Liver (tissue), 9 donors: ENCODE data around the gene UBE2QL1. TPM values are rescaled to one million over a fixed set of nuclear protein-coding genes. Genes with fewer than 3 reads are reported as not detected.

ENCODE experiments used
- DNase-seq: peaks from one replicate; pipeline ENCODE4 v3.0.0-alpha.2; 2017; ENCODE audit warnings: low spot score
- H3K27ac ChIP-seq, 2 donors: one replicate each; pipeline ENCODE4 v1.7.0; 2013; ENCODE audit warnings: inconsistent platforms in 2 of 2, low read length in 2 of 2, control low read depth in 1 of 2, low read depth in 1 of 2, mild to moderate bottlenecking in 1 of 2
- H3K27me3 ChIP-seq, 4 donors: one replicate each; pipeline versions ENCODE4 v1.6.1 to v1.7.0; 2013; ENCODE audit warnings: low read length in 3 of 4, inconsistent platforms in 1 of 4, mild to moderate bottlenecking in 1 of 4, moderate library complexity in 1 of 4; ENCODE audit not compliant: control insufficient read depth in 4 of 4, insufficient read depth in 4 of 4
- H3K36me3 ChIP-seq, 4 donors: one replicate each; pipeline versions ENCODE4 v1.6.1 to v1.7.0; 2013; ENCODE audit warnings: low read length in 3 of 4, mild to moderate bottlenecking in 3 of 4, low read depth in 1 of 4, moderate library complexity in 1 of 4; ENCODE audit not compliant: control insufficient read depth in 4 of 4, insufficient read depth in 3 of 4
- H3K4me1 ChIP-seq, 4 donors: one replicate each; pipeline versions ENCODE4 v1.6.1 to v1.7.0; 2013; ENCODE audit warnings: low read length in 3 of 4, mild to moderate bottlenecking in 3 of 4, moderate library complexity in 1 of 4; ENCODE audit not compliant: control insufficient read depth in 4 of 4, insufficient read depth in 4 of 4
- H3K4me3 ChIP-seq, 3 donors: one replicate each; pipeline versions ENCODE4 v1.6.1 to v1.7.0; 2013; ENCODE audit warnings: low read length in 3 of 3, control low read depth in 1 of 3, low read depth in 1 of 3, mild to moderate bottlenecking in 1 of 3
- H3K9ac ChIP-seq, 2 donors: one replicate each; pipeline ENCODE4 v1.7.0; 2013; ENCODE audit warnings: low read length in 2 of 2, mild to moderate bottlenecking in 2 of 2, moderate library complexity in 2 of 2, control low read depth in 1 of 2, low read depth in 1 of 2
- H3K9me3 ChIP-seq, 4 donors: one replicate each; pipeline versions ENCODE4 v1.6.1 to v1.7.0; 2013; ENCODE audit warnings: low read length in 3 of 4; ENCODE audit not compliant: control insufficient read depth in 4 of 4
- ATF3 ChIP-seq: IDR thresholded peaks from 2 replicates; pipeline ENCODE4 v1.6.1; 2016; ENCODE audit warnings: antibody characterized with exemption
- CTCF ChIP-seq: fragments of 150-350 bp; IDR thresholded peaks from 2 replicates; pipeline ENCODE4 v1.5.1; 2017; ENCODE audit warnings: improper control_type of control experiment, low read depth, low read length; ENCODE audit not compliant: missing input control
- FOXA1 ChIP-seq: IDR thresholded peaks from 2 replicates; pipeline ENCODE4 v1.6.1; 2016; ENCODE audit warnings: antibody characterized with exemption
- FOXA2 ChIP-seq: IDR thresholded peaks from 2 replicates; pipeline ENCODE4 v1.6.1; 2016; ENCODE audit warnings: antibody characterized with exemption
- GABPA ChIP-seq, 2 donors: IDR thresholded peaks in 1 of 2; conservative IDR thresholded peaks in 1 of 2; 2 replicates each; pipeline ENCODE4 v1.6.1; 2016; ENCODE audit warnings: antibody characterized with exemption in 2 of 2, mild to moderate bottlenecking in 1 of 2, moderate library complexity in 1 of 2
- HNF4A ChIP-seq, 2 donors: conservative IDR thresholded peaks; 2 replicates each; pipeline ENCODE4 v1.6.1; 2016; ENCODE audit warnings: antibody characterized with exemption in 2 of 2, mild to moderate bottlenecking in 2 of 2
- HNF4G ChIP-seq: IDR thresholded peaks from 2 replicates; pipeline ENCODE4 v1.6.1; 2016; ENCODE audit warnings: antibody characterized with exemption
- JUND ChIP-seq, 2 donors: IDR thresholded peaks; 2 replicates each; pipeline ENCODE4 v1.6.1; 2016; ENCODE audit warnings: antibody characterized with exemption in 2 of 2
- MAX ChIP-seq: IDR thresholded peaks from 2 replicates; pipeline ENCODE4 v1.6.1; 2016; ENCODE audit warnings: antibody characterized with exemption
- NR2F2 ChIP-seq: IDR thresholded peaks from 2 replicates; pipeline ENCODE4 v1.6.1; 2016; ENCODE audit warnings: antibody characterized with exemption
- RAD21 ChIP-seq, 2 donors: IDR thresholded peaks; 2 replicates each; pipeline ENCODE4 v1.6.1; 2016; ENCODE audit warnings: antibody characterized with exemption in 2 of 2, mild to moderate bottlenecking in 2 of 2
- REST ChIP-seq: IDR thresholded peaks from 2 replicates; pipeline ENCODE4 v1.6.1; 2016; ENCODE audit warnings: antibody characterized with exemption, mild to moderate bottlenecking
- RXRA ChIP-seq, 2 donors: IDR thresholded peaks; 2 replicates each; pipeline ENCODE4 v1.6.1; 2017 to 2018; ENCODE audit warnings: antibody characterized with exemption in 2 of 2, mild to moderate bottlenecking in 1 of 2
- SP1 ChIP-seq: IDR thresholded peaks from 2 replicates; pipeline ENCODE4 v1.6.1; 2018; ENCODE audit warnings: antibody characterized with exemption, mild to moderate bottlenecking
- TAF1 ChIP-seq: conservative IDR thresholded peaks from 2 replicates; pipeline ENCODE4 v1.6.1; 2016; ENCODE audit warnings: antibody characterized with exemption, mild to moderate bottlenecking
- YY1 ChIP-seq: IDR thresholded peaks from 2 replicates; pipeline ENCODE4 v1.6.1; 2016; ENCODE audit warnings: antibody characterized with exemption, mild to moderate bottlenecking
- whole genome bisulfite sequencing: extraction: QIAGEN DNeasy Blood & Tissue Kit; methylation state at CpG from one replicate; pipeline ENCODE4 v1.1.7; 2013; 5-methylcytosine and 5-hydroxymethylcytosine counted together
- polyA plus RNA-seq, 2 donors: library from polyadenylated mRNA; stranded (reverse) in 1 of 2; unstranded in 1 of 2; fragments of 200-250 nt in 1 of 2; fragments of >200 nt in 1 of 2; fragmentation: Nextera tagmentation in 1 of 2; extraction: Ambion mirVana in 1 of 2; gene quantifications; one replicate each; pipeline versions ENCODE4 v1.2.1 to v1.2.3, GENCODE V29; 2013 to 2015
- total RNA-seq, 2 donors: library from RNA; depleted of rRNA; stranded (reverse); fragments of >200 nt; gene quantifications; one replicate each; pipeline ENCODE4 v1.2.3, GENCODE V29; 2014
- donor health status: healthy.
- donor health status: healthy.
- donor health status: healthy.
- donor health status: healthy.
- donor health status: healthy.

UBE2QL1 gene
- total and polyA plus RNA-seq, 4 donors: 0.09 to 1.9 (median 0.36) TPM

- DNase-seq: no peak
- Histone ChIP-seq H3K27me3 (no peaks in the 10 kb centered on the region), H3K9me3 (no peaks in the 10 kb centered on the region), H3K27ac (no peak overlapping the region), H3K9ac (no peak overlapping the region), H3K4me1 (peaks cover 9 to 21% (median 13%) of the 10 kb centered on the region in 4 donors), H3K36me3 (no peaks in the 10 kb centered on the region), H3K4me3 (no peak overlapping the region)
- TF ChIP-seq FOXA2: no peak
- no peak for TF ChIP-seq FOXA1
- no peak for TF ChIP-seq MAX
- no peak for TF ChIP-seq CTCF
- no peak for TF ChIP-seq HNF4A (conservative IDR thresholded peaks at IDR 0.05)
- TF ChIP-seq TAF1: no peak
- no peak for TF ChIP-seq JUND (IDR thresholded peaks at IDR 0.05)
- no peak for TF ChIP-seq YY1
- no peak for TF ChIP-seq HNF4G
- no peak for TF ChIP-seq NR2F2
- no peak for TF ChIP-seq SP1
- TF ChIP-seq RXRA (IDR thresholded peaks at IDR 0.05): no peak
- no peak for TF ChIP-seq ATF3
- no peak for TF ChIP-seq GABPA (IDR thresholded peaks at IDR 0.05 in 1 of 2, conservative IDR thresholded peaks at IDR 0.05 in 1 of 2)
- 73% methylated on average over 3 of the region's 3 CpGs for WGBS
These were observed 42.0 kb downstream of the UBE2QL1 start for GRCh38 chr5:6490693-6491092.

- 88% methylated on average over 32 of the region's 32 CpGs for WGBS
- no peak for TF ChIP-seq REST
- no peak for TF ChIP-seq HNF4A (conservative IDR thresholded peaks at IDR 0.05)
- TF ChIP-seq FOXA1: no peak
- no peak for TF ChIP-seq HNF4G
- TF ChIP-seq RAD21 (IDR thresholded peaks at IDR 0.05): no peak
- no peak for TF ChIP-seq MAX
- no peak for TF ChIP-seq ATF3
- H3K9ac ChIP-seq: no peak overlapping the region
These were observed 42.7 kb downstream of the UBE2QL1 start for GRCh38 chr5:6491196-6491918.

More at GRCh38 chr5:6491196-6491918, 42.7 kb downstream of the UBE2QL1 start:
- no peak for DNase-seq
- H3K36me3 ChIP-seq: no peaks in the 10 kb centered on the region
- no peaks in the 10 kb centered on the region for H3K27me3 ChIP-seq
- H3K27ac ChIP-seq: no peak overlapping the region
- no peaks in the 10 kb centered on the region for H3K9me3 ChIP-seq
- peaks cover 9 to 28% (median 18%) of the 10 kb centered on the region in 4 donors for H3K4me1 ChIP-seq
- H3K4me3 ChIP-seq: no peak overlapping the region
